Measurements from ENCODE around the gene IFT80. TPM values are rescaled to one million over a fixed set of nuclear protein-coding genes. Genes with fewer than 3 reads are reported as not detected.

IFT80 gene
- total and polyA plus RNA-seq, 10 of the 15 experiments (the other 5 are each of a cell fraction or from before 2014, with no cell fraction given) = 6.5 to 21.5 (median 14.1) TPM

DNA sequence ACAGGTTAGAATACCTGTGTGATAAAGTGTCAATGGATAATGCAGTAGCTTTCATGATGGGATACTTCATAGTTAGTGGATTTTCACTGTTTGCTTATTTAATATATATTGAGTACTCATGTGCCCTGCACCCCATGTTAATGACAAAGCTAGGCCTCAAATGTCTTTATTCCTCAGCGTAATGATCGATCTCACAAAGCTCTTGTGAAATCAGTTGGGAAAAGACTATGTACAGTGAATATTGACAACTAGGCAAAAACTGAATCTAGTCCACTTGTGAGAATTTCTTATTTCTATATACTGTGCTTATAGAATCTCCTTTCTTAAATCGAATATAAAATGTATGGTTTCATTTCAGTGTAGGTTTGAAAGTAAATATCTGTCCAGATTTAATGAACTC, 18.3 kb upstream of the IFT80 start (continued):
- no peak for TF ChIP-seq MYC (IDR thresholded peaks at IDR 0.05; ENCODE audit: insufficient read depth, insufficient read length, insufficient replicate concordance, low read length, severe bottlenecking)

DNA sequence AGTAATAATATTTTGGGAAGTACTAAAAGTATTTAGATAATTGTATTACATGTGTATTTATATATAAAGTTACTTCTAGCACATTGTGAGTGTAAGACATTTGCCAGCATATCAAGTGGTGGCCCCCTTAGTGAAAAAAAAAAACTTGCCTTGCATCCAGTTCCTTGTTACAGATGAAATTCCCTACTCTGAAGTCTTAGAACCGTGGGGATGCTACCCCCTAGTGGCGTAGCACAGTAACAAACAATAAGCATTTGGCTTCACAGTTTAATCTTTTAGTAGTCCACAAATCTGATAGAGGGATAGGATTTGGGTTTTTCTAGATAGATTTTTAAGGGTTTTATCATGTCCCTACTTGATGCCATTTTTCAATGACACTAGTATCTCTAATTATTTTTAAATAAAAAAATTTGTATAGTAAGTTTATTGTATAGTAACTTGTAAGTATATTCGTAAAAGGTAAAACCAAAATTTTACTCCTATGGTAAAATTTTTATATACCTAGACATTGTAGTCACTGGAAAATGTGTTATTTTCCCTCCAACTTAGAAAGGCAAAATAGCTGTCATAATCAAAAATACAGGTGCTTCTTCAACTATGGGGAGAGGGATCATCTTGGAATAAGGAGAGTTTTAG, 14.7 kb upstream of the IFT80 start:
- FAIRE-seq = no peak
- H3K9ac ChIP-seq (ENCODE audit: control insufficient read depth, insufficient read depth, low read length) = no peak overlapping the region
- ChIA-PET RAD21 (ENCODE audit: unreplicated experiment) (interaction anchor here (0.9 to 4.0 kb wide), 12 partner anchors 11 to 528 kb away, joined by 3 to 29 read pairs (median 8); partner anchors contain the start of genes IL12A and SMC4), CTCF (interaction anchor here (0.6 to 5.2 kb wide), 35 partner anchors 10 to 583 kb away, joined by 3 to 45 read pairs (median 4); partner anchors contain the start of gene TRIM59), POLR2A (interaction anchor here (0.7 to 1.4 kb wide), 4 partner anchors 10 to 207 kb away, joined by 3 read pairs; partner anchors contain the start of gene TRIM59), SMC1A (ENCODE audit: uncharacterized antibody, unreplicated experiment) (interaction anchor here (1.0 to 10.7 kb wide), 13 partner anchors 10 to 529 kb away, joined by 3 to 73 read pairs (median 7); partner anchors contain the start of gene TRIM59)
- no peaks in the 10 kb centered on the region for H3K27me3 ChIP-seq (replicated peaks in 1 of 2; ENCODE audit: control insufficient read depth in 2 of 2, insufficient read depth in 2 of 2, low read length in 1 of 2)
- TF ChIP-seq, protein P1, sequence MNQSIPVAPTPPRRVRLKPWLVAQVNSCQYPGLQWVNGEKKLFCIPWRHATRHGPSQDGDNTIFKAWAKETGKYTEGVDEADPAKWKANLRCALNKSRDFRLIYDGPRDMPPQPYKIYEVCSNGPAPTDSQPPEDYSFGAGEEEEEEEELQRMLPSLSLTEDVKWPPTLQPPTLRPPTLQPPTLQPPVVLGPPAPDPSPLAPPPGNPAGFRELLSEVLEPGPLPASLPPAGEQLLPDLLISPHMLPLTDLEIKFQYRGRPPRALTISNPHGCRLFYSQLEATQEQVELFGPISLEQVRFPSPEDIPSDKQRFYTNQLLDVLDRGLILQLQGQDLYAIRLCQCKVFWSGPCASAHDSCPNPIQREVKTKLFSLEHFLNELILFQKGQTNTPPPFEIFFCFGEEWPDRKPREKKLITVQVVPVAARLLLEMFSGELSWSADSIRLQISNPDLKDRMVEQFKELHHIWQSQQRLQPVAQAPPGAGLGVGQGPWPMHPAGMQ (IDR thresholded peaks at IDR 0.05; ENCODE audit: borderline replicate concordance) = no peak
- TF ChIP-seq ZNF384 (IDR thresholded peaks at IDR 0.05; ENCODE audit: borderline replicate concordance, low read depth, low read length) (peak; percentile 88), ZSCAN29 (IDR thresholded peaks at IDR 0.05) (no peak), TAF1 (IDR thresholded peaks at IDR 0.05; ENCODE audit: borderline replicate concordance, low read depth, low read length) (no peak), SMC3 (IDR thresholded peaks at IDR 0.05; ENCODE audit: borderline replicate concordance, low read length) (peak; percentile 61; the same call in 1 of the 2 replicates), RAD51 (IDR thresholded peaks at IDR 0.05) (0 out of 2 replicates have a peak, but pooled peaks have one; percentile 7), RAD21 (IDR thresholded peaks at IDR 0.05; ENCODE audit: insufficient read depth, low read depth, low read length) (peak; percentile 93), NFYB (IDR thresholded peaks at IDR 0.05; ENCODE audit: insufficient read depth, low read depth, low read length) (no peak), SPI1 (IDR thresholded peaks at IDR 0.05; ENCODE audit: borderline replicate concordance, insufficient read depth, low read depth, low read length) (peak; percentile 23; the same call in 1 of the 2 replicates), ZBED1 (IDR thresholded peaks at IDR 0.05; ENCODE audit: borderline replicate concordance) (no peak)
- TF ChIP-seq, protein P2, sequence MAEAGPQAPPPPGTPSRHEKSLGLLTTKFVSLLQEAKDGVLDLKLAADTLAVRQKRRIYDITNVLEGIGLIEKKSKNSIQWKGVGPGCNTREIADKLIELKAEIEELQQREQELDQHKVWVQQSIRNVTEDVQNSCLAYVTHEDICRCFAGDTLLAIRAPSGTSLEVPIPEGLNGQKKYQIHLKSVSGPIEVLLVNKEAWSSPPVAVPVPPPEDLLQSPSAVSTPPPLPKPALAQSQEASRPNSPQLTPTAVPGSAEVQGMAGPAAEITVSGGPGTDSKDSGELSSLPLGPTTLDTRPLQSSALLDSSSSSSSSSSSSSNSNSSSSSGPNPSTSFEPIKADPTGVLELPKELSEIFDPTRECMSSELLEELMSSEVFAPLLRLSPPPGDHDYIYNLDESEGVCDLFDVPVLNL (IDR thresholded peaks at IDR 0.05; ENCODE audit: low read depth, low read length) = no peak
- TF ChIP-seq, protein P3, sequence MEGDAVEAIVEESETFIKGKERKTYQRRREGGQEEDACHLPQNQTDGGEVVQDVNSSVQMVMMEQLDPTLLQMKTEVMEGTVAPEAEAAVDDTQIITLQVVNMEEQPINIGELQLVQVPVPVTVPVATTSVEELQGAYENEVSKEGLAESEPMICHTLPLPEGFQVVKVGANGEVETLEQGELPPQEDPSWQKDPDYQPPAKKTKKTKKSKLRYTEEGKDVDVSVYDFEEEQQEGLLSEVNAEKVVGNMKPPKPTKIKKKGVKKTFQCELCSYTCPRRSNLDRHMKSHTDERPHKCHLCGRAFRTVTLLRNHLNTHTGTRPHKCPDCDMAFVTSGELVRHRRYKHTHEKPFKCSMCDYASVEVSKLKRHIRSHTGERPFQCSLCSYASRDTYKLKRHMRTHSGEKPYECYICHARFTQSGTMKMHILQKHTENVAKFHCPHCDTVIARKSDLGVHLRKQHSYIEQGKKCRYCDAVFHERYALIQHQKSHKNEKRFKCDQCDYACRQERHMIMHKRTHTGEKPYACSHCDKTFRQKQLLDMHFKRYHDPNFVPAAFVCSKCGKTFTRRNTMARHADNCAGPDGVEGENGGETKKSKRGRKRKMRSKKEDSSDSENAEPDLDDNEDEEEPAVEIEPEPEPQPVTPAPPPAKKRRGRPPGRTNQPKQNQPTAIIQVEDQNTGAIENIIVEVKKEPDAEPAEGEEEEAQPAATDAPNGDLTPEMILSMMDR (IDR thresholded peaks at IDR 0.05 in 2 of 3, conservative IDR thresholded peaks at IDR 0.05 in 1 of 3; ENCODE audit: control insufficient read depth in 2 of 3, extremely low read depth in 1 of 3, insufficient read depth in 1 of 3, low read depth in 3 of 3, low read length in 3 of 3) = peak; percentile 77 to 83 (median 82)
- DNase-seq (ENCODE audit: low read depth, low spot score) = peak; percentile 19
- no peaks in the 10 kb centered on the region for H3K9me3 ChIP-seq (replicated peaks; ENCODE audit: control insufficient read depth, insufficient read depth, low read length)
- no TSS peak for BruUV-seq (replicated peaks)
- peaks cover 40% of the 10 kb centered on the region for H3K79me2 ChIP-seq (ENCODE audit: control insufficient read depth, insufficient read depth, low read length)
- H2AFZ ChIP-seq (ENCODE audit: control insufficient read depth, low read depth, low read length) = no peak overlapping the region
- no peak overlapping the region for H3K4me2 ChIP-seq (ENCODE audit: control insufficient read depth, insufficient read depth)
- H3K27ac ChIP-seq (ENCODE audit: control insufficient read depth, insufficient read depth) = no peak overlapping the region
- no peaks in the 10 kb centered on the region for H4K20me1 ChIP-seq (ENCODE audit: control insufficient read depth, insufficient read depth)
- 33% methylated on average over 3 of the region's 3 CpGs for WGBS (ENCODE audit: insufficient coverage, insufficient replicate concordance, low lambda C conversion rate, missing lambda C conversion rate)
- H3K4me1 ChIP-seq (ENCODE audit: control insufficient read depth, insufficient read depth, low read length) = no peaks in the 10 kb centered on the region
- H3K36me3 ChIP-seq (ENCODE audit: control insufficient read depth in 2 of 2, insufficient read depth in 2 of 2, low read length in 1 of 2) = peaks cover 7 to 17% of the 10 kb centered on the region in 2 experiments
- intact Hi-C loops (cut with micrococcal nuclease; ENCODE audit: unreplicated experiment) = loop anchor here (1.0 to 5.0 kb wide), 3 partner anchors 250 to 526 kb away; no protein-coding TSS in a partner anchor
- in situ Hi-C loops (cut with MboI) = loop anchor here (5.0 to 10.0 kb wide), 2 partner anchors 251 to 389 kb away; no protein-coding TSS in a partner anchor
- no peak overlapping the region for H3K4me3 ChIP-seq
- peak; percentile 72 for ATAC-seq

All from GM12878 (cell line).